ENCODE results near the gene CD3G. TPM values are rescaled to one million over a fixed set of nuclear protein-coding genes. Genes with fewer than 3 reads are reported as not detected.

The CD3G gene
- total RNA-seq, 4 donors from 2014 or later: 0.13 to 0.33 (median 0.23) TPM; not detected in 1

GRCh38 chr11:118341815-118342489 is 2.2 kb upstream of the CD3G start:
- H3K9me3 ChIP-seq: no peaks in the 10 kb centered on the region
- TF ChIP-seq POLR2A (IDR thresholded peaks at IDR 0.05; ENCODE audit: low read depth) (no peak), EP300 (IDR thresholded peaks at IDR 0.05) (no peak), POLR2AphosphoS5 (IDR thresholded peaks at IDR 0.05) (no peak)
- TF ChIP-seq, protein P1, sequence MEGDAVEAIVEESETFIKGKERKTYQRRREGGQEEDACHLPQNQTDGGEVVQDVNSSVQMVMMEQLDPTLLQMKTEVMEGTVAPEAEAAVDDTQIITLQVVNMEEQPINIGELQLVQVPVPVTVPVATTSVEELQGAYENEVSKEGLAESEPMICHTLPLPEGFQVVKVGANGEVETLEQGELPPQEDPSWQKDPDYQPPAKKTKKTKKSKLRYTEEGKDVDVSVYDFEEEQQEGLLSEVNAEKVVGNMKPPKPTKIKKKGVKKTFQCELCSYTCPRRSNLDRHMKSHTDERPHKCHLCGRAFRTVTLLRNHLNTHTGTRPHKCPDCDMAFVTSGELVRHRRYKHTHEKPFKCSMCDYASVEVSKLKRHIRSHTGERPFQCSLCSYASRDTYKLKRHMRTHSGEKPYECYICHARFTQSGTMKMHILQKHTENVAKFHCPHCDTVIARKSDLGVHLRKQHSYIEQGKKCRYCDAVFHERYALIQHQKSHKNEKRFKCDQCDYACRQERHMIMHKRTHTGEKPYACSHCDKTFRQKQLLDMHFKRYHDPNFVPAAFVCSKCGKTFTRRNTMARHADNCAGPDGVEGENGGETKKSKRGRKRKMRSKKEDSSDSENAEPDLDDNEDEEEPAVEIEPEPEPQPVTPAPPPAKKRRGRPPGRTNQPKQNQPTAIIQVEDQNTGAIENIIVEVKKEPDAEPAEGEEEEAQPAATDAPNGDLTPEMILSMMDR (IDR thresholded peaks at IDR 0.05): no peak
- WGBS: 87% methylated on average over 4 of the region's 5 CpGs
- no peak overlapping the region for H3K4me3 ChIP-seq
- peak; percentile 60 for DNase-seq (ENCODE audit: extremely low spot score)
- no peaks in the 10 kb centered on the region for H3K36me3 ChIP-seq
- peaks cover 0 to 46% (median 0%) of the 10 kb centered on the region in 4 donors for H3K27me3 ChIP-seq
- no peaks in the 10 kb centered on the region for H3K4me1 ChIP-seq
- intact Hi-C loops (cut with DNase I): no loop called here
- no peak overlapping the region for H3K27ac ChIP-seq (replicated peaks in 1 of 4)

DNA sequence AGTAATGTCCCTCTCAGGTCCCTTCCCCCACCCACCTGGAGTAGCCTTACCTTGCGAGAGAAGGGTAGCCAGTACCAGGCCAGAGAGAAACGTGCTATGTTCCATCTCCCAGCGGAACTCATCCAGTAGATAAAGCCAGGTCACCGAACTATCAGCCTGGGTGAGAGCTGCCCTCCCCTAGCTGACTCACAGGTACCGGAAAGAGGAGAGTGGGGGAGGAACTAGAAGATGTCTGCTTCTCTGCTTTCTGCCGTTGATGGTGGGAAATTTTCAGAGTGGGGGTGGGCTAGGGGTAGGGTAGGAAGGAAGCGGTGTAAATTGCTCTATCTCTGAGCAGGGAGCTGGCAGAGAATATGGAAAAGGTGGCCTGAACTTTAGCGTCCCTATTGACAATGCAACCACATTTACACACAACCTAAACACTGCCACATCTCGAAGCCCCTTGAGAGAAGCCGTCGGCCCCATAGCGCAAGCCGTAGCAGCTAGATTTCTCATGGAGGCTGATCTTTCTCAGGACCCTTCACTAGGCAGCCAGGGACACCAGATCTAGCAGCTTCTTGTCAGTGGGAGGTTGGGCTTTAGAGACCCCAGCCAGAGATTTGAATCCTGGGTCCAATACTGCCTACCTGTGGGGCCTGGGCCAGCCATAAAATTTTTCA is 1.5 kb upstream of the CD3G start, which contains the start of gene CD3D:
Gene CD3D, minus strand, starts transcription at position 203 of the 659 bp plus-strand sequence. Its CDS starts 98 bp downstream, at position 105.
- H3K27me3 ChIP-seq: peaks cover 0 to 43% (median 0%) of the 10 kb centered on the region in 4 donors
- no peaks in the 10 kb centered on the region for H3K36me3 ChIP-seq
- no peaks in the 10 kb centered on the region for H3K4me1 ChIP-seq
- H3K4me3 ChIP-seq: no peak within 1 kb of the TSS
- DNase-seq (ENCODE audit: extremely low spot score): no peak
- 64% methylated on average over 12 of the region's 13 CpGs for whole genome bisulfite sequencing
- no peak within 1 kb of the TSS for H3K27ac ChIP-seq (replicated peaks in 1 of 4)
- TF ChIP-seq, protein P1 (IDR thresholded peaks at IDR 0.05): no peak
- TF ChIP-seq EP300 (IDR thresholded peaks at IDR 0.05) (no peak), POLR2A (IDR thresholded peaks at IDR 0.05; ENCODE audit: low read depth) (no peak), POLR2AphosphoS5 (IDR thresholded peaks at IDR 0.05) (no peak)
- H3K9me3 ChIP-seq: no peaks in the 10 kb centered on the region
- intact Hi-C loops (cut with DNase I): no loop called here

GRCh38 chr11:118343248-118343647 is 896 bp upstream of the CD3G start:
- Histone ChIP-seq H3K4me1 (no peaks in the 10 kb centered on the region), H3K4me3 (no peak overlapping the region), H3K27ac (replicated peaks in 1 of 4) (no peak overlapping the region), H3K9me3 (no peaks in the 10 kb centered on the region), H3K36me3 (no peaks in the 10 kb centered on the region), H3K27me3 (peaks cover 0 to 45% (median 0%) of the 10 kb centered on the region in 4 donors)
- 68% methylated on average over 9 of the region's 9 CpGs for WGBS
- intact Hi-C loops (cut with DNase I): no loop called here
- peak; percentile 39 for DNase-seq (ENCODE audit: extremely low spot score)
- TF ChIP-seq POLR2A (IDR thresholded peaks at IDR 0.05; ENCODE audit: low read depth): no peak
- TF ChIP-seq EP300 (IDR thresholded peaks at IDR 0.05): no peak
- no peak for TF ChIP-seq POLR2AphosphoS5 (IDR thresholded peaks at IDR 0.05)

DNA sequence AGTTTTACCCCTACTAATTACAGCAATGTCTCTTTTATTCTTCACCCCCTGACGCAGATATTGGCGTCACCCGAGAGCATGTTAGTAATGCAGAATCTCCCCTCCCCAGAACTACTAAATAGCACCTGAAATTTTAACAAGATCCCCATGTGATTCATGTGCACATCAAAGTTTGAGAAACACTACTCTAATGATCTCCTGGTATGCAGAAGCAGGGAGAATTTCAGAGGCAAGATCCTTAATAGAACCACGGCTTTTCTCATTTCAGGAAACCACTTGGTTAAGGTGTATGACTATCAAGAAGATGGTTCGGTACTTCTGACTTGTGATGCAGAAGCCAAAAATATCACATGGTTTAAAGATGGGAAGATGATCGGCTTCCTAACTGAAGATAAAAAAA is 5.3 kb downstream of the CD3G start:
- TF ChIP-seq EP300 (IDR thresholded peaks at IDR 0.05) (no peak), POLR2A (IDR thresholded peaks at IDR 0.05; ENCODE audit: low read depth) (no peak), POLR2AphosphoS5 (IDR thresholded peaks at IDR 0.05) (no peak)
- TF ChIP-seq, protein P1 (IDR thresholded peaks at IDR 0.05): no peak
- intact Hi-C loops (cut with DNase I): no loop called here
- H3K27ac ChIP-seq (replicated peaks in 1 of 4): no peak overlapping the region
- no peak for DNase-seq (ENCODE audit: extremely low spot score)
- no peaks in the 10 kb centered on the region for H3K4me1 ChIP-seq
- 76% methylated on average over 6 of the region's 6 CpGs for WGBS
- H3K27me3 ChIP-seq: peaks cover 0 to 42% (median 0%) of the 10 kb centered on the region in 4 donors
- H3K4me3 ChIP-seq: no peak overlapping the region
- no peaks in the 10 kb centered on the region for H3K9me3 ChIP-seq
- no peaks in the 10 kb centered on the region for H3K36me3 ChIP-seq

- H3K9me3 ChIP-seq: no peaks in the 10 kb centered on the region
- H3K4me3 ChIP-seq: no peak overlapping the region
- peaks cover 0 to 29% (median 0%) of the 10 kb centered on the region in 4 donors for H3K27me3 ChIP-seq
- WGBS: 16% methylated on average over 6 of the region's 6 CpGs
- no peak overlapping the region for H3K27ac ChIP-seq (replicated peaks in 1 of 4)
- H3K4me1 ChIP-seq: no peaks in the 10 kb centered on the region
- no peak for DNase-seq (ENCODE audit: extremely low spot score)
- TF ChIP-seq EP300 (IDR thresholded peaks at IDR 0.05): no peak
- TF ChIP-seq, protein P1 (IDR thresholded peaks at IDR 0.05): peak; percentile 45 to 57 (median 50)
- intact Hi-C loops (cut with DNase I): loop anchor here (2.0 kb wide), 2 partner anchors 154 to 208 kb away; no protein-coding TSS in a partner anchor
- H3K36me3 ChIP-seq: no peaks in the 10 kb centered on the region
These were observed 9.1 kb downstream of the CD3G start for GRCh38 chr11:118353084-118353710.
